HS-5 (cell line): ENCODE data around the gene HAPLN1.
"Not testable (repeated sequence)": the region's sequence is repeated elsewhere in the genome, so short reads cannot be mapped to it uniquely, and the experiment has no call there.

Experiments
- DNase-seq: peaks from one replicate; pipeline ENCODE4 v3.0.0-alpha.2; 2012; ENCODE audit warnings: low read depth

The HAPLN1 gene

DNA sequence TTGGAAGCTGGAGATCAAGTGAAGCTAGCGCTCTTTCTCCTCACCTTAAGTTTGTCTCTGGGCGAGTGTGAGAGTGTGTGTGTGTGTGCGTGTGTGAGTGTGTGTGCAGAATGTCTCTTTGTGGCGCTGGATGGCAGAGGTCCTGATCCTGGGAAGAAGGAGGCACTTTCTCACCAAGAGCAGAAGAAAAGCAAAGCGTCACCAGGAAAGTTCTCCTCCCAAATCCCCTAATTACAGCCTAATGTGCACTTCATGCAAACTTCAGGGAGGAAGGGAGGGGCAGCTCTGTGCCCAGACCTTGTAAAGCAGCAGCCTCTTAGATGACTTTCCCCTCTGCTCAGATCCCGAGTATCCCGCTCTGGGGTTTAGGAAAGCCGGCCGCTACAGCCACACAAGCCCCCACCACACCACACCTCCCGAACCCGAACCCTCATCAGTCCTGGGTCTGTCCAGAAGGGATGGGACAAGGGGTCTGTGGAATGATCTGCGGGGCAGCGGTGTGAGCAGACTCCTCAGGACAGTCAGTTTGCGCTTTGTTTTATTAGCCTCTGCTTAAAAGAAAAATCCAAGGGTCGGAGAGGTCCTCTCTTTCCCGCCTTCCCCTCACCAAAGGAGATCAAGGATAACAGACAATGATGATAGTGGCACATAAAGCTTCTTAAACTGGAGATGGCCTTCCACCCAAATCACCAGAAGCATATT, at the start of gene HAPLN1:
Gene HAPLN1, minus strand, starts transcription at position 20 of the 702 bp plus-strand sequence. CDS start 47,332 bp downstream, outside the sequence.
- DNase-seq, result no peak

GRCh38 chr5:83767409-83767992, 46.8 kb upstream of the HAPLN1 start:
- no peak for DNase-seq

- DNase-seq, result no peak
Observed at GRCh38 chr5:83764101-83764500, 43.4 kb upstream of the HAPLN1 start.

- DNase-seq, result no peak
Observed at GRCh38 chr5:83760579-83760978, 39.9 kb upstream of the HAPLN1 start.

DNA sequence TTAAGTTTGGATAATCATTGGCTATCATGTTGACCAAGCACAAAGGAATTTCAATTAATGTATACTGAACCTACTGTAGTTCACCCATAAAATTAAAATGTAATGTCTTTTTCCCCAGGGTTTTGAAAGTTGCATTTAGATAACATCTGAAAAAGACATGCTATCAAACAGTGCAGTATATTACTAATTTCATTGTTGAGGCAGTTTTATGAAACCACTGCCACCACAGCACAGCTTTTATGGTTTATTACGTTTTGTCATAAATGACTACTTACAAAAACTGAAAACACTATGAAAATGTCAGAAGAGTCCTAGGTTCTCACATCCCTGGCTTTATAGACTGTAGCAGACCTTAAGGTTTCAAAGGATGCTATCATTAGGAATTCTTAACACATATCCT, 32.0 kb upstream of the HAPLN1 start:
- DNase-seq, result no peak

DNA sequence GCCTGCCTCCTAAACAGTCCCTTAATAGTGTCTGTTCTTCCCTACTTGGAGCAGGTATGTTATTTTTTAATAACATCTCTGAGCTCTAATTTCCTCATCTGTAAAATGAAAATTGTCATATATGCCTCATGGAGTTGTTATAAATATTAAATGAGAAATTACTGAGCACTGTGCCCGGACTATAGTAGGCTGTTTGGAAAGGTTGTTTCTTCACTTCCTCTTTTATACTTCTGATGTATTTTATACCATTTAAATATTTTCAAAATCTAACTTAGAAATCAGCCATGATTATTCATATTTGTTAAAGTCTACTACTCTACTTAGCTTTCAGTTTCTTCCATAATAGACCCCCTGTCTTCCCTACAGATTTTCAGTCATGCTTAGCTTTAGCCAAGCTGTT, 30.5 kb upstream of the HAPLN1 start:
- DNase-seq, result no peak

- no peak for DNase-seq
Observed at GRCh38 chr5:83750749-83751148, 30.1 kb upstream of the HAPLN1 start.

GRCh38 chr5:83745816-83746215, 25.2 kb upstream of the HAPLN1 start:
- DNase-seq, result peak; percentile 30

GRCh38 chr5:83744821-83745220, 24.2 kb upstream of the HAPLN1 start:
- no peak for DNase-seq

GRCh38 chr5:83742089-83742488, 21.4 kb upstream of the HAPLN1 start:
- no peak for DNase-seq

DNA sequence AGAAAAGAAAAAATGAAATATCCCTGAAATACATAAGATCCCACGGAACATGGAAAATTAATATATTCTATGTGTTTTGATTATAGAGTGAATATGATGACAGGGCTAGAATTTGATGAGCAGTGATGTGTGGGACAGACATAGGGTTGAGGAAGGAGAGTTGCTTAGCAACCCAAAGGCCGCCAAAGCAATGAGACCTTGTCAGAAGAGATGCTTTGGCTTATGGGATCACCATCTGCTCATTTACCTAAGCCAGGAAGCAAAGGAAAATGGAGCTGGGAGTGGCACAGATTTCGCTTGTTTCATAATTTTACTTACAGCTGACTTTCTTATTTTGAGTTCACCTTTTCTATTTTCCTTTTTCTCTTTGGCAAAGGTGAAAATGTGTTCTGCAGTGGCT, 20.9 kb upstream of the HAPLN1 start:
- DNase-seq, result no peak

GRCh38 chr5:83740741-83741140, 20.1 kb upstream of the HAPLN1 start:
- no peak for DNase-seq

GRCh38 chr5:83736169-83736568, 15.5 kb upstream of the HAPLN1 start:
- not testable (repeated sequence) for DNase-seq

DNA sequence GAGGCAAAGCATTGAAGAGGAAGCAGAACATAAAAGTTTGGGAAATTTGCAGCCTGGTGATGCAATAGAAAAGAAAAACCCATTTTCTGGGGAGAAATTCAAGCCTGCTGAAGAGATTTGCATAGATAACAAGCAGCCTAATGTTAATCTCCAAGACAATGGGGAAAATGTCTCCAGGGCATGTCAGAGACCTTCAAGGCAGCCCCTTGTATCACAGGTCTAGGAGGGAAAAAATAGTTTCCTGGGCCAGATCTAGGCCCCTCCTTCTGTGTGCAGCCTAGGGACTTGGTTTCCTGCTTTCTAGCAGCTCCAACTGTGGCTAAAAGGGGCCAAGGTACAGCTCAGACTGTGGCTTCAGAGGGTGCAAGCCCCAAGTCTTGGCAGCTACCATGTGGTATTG, 14.4 kb upstream of the HAPLN1 start:
- DNase-seq, result not testable (repeated sequence)

DNA sequence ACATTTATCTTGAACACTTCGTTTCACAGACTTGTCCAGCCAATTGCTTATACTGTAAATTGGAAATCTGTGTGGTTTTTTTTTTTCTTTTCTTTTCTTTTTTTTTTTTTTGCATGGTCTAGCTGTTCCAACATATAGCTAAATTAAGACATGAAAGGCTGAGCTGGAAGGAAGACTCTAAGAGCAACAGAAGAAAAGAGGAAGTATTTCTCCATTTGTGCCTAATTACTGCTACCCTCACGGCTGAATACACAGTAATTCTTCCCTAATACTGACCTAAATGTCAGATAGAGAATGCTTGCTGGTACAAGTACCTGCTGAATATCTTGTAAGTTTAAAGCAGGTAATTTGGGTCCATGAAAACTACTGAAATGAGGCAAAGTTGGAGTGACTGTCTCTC, 11.0 kb upstream of the HAPLN1 start:
- no peak for DNase-seq

DNA sequence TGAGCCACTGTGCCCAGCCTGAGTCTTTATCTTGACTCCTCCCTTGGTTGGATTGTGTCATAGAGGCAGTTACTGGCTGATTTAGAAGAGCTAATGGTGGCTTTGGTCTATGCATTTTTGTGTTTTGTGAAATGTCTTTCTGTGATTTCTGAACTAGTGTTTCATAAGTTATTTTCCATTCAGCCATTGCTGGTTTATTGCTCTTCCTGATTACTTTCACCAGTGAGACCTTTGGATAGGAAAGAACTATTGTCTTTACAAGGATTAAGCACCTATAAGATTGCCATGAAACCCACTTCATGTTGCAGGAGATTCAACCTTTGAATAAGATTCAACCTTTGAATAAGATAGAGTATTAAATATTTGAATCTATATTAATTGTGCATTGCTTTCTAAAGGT, 8.7 kb upstream of the HAPLN1 start:
- no peak for DNase-seq

DNA sequence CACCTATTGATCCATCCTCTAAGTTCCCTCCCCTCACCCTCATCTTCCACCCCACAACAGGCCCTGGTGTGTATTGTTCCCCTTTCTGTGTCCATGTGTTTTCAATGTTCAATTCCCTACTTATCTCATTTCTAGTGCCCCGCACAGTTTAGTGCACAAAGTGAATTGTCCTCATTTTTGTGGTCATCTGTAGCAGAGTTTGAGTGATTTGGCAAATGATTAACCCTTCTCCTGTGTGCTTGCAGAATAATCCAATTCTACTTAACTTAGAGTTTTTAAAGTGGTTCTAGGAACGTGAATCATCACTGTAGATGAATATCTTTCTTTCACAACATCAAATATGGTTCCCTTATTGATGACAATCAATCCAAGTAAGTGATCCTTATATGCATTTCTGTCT, 6.3 kb upstream of the HAPLN1 start:
- DNase-seq, result no peak

GRCh38 chr5:83724935-83725334, 4.3 kb upstream of the HAPLN1 start:
- DNase-seq, result no peak

GRCh38 chr5:83724001-83724400, 3.3 kb upstream of the HAPLN1 start:
- DNase-seq, result no peak

DNA sequence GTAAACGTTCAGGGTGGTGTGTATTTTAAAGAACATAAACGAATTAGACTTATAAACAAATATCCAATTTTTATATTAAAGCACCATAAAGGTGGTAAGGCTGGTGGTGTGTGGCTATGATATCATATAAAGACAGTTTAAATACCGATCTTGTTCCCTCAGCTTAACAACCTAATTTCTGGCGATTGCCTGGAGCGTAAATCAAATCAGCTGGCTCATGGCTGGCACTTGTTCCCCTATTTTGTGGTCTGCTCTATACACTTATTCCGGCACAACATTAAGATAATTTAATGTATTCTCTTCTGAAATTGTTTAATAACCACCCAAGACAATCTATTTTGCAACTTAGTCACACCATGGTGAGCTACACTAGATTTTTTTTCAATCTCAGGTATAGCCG, 2.4 kb upstream of the HAPLN1 start:
- DNase-seq, result no peak

DNA sequence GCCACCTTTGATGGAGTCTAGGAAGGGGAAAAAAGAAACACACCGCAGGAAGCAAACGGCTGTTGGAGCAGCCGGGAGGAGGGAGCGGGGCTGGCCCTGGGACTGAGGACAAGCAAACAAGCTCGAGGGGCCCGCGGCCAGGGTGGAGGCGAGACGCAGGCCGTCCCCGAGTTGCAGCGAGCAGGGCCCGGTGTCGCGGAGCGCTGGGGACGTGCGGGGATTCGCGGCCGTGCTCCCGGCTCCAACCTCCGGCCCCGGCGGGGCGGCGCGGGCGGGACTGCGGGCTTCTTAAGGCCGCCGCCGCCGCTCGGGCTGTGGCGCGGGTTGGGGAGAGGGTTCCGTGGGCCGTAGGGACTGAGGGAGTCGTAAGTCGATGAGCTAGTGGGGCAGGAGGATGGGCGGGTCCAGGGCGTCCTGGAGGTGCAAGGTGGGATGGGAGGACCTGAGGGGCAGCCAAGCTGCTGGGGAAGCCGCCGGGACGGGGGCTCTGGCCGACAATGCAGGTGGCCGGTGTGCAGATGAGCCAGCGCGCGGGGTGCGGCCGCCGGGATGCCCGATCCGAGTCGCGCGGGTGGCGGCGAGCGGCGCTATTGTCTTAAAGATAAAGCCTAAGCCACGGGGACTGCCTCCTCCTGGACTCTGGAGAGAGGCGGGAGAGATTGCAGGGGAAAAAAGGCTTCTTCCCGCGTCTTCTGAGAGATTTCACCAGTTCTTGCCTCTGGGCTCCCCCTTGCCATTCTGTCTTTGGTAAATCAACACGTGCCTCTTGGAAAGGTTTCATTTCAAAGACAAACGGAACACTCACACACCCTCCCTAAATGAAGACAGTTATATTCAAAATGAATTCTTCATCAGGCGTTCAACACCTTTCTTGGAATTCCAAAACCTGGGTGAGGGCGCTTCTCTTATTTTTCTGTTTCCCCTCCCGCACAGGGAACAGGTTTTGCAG, 1.6 kb upstream of the HAPLN1 start:
- peak; percentile 41 for DNase-seq

DNA sequence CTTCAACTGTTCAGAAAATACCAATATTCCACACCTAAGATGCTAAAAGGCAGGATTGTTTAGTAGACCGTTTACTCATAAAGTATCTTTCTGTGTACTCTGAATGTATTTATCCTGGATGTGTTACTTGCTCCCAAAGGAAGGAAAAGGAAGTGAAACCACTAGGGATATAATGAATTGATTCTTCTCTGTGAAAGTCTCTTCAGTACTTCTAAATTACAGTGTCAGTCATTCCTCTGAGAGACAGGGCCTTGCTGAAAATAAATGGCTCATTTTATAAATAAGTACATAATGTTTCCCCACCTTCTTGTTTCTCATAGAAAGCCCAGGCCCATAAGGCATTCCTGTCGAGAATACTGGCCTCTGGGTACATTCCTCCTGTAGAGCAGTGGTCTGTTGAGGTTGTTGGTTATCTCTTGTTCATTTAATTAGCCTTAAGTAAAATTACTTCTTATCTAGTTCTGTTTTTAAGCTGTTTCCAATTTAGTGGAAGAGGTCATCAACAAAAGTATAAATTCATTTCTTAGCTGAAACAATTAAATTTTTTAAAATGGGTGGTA, 1.6 kb downstream of the HAPLN1 start:
- DNase-seq, result no peak
